NOMO-1 treated with DMSO at 0.1 percent for 48 hours (cell line): ENCODE results near the gene CAMTA1.

Source experiments
- DNase-seq: peaks from one replicate; lab custom pipeline; 2025; ENCODE audit not compliant: unreplicated experiment; lab: John Stamatoyannopoulos, UW

Gene CAMTA1

GRCh38 chr1:6776389-6776788, 8.9 kb upstream of the CAMTA1 start:
- DNase-seq = no peak

GRCh38 chr1:6776895-6777294, 8.4 kb upstream of the CAMTA1 start:
- DNase-seq = no peak

GRCh38 chr1:6777813-6778212, 7.4 kb upstream of the CAMTA1 start:
- no peak for DNase-seq

- DNase-seq = no peak
Observed at GRCh38 chr1:6779089-6779805, 6.0 kb upstream of the CAMTA1 start.

GRCh38 chr1:6782151-6782550, 3.1 kb upstream of the CAMTA1 start:
- no peak for DNase-seq

- DNase-seq = no peak
Observed at GRCh38 chr1:6783221-6783620, 2.0 kb upstream of the CAMTA1 start.

- peak; percentile 36 for DNase-seq
Observed at GRCh38 chr1:6783936-6784559, 1.2 kb upstream of the CAMTA1 start.

- DNase-seq = peak; percentile 99
Observed at GRCh38 chr1:6784560-6785317, 515 bp upstream of the CAMTA1 start.

- no peak for DNase-seq
Observed at GRCh38 chr1:6785728-6786505, 663 bp downstream of the CAMTA1 start.

- no peak for DNase-seq
Observed at GRCh38 chr1:6788946-6789345, 3.7 kb downstream of the CAMTA1 start.

- no peak for DNase-seq
Observed at GRCh38 chr1:6790146-6790545, 4.9 kb downstream of the CAMTA1 start.

GRCh38 chr1:6794164-6794563, 8.9 kb downstream of the CAMTA1 start:
- DNase-seq = no peak

GRCh38 chr1:6795203-6795602, 9.9 kb downstream of the CAMTA1 start:
- DNase-seq = no peak

GRCh38 chr1:6795661-6796060, 10.4 kb downstream of the CAMTA1 start:
- no peak for DNase-seq

GRCh38 chr1:6796095-6796494, 10.8 kb downstream of the CAMTA1 start:
- DNase-seq = no peak

GRCh38 chr1:6799499-6799898, 14.2 kb downstream of the CAMTA1 start:
- DNase-seq = no peak

GRCh38 chr1:6800745-6801144, 15.5 kb downstream of the CAMTA1 start:
- DNase-seq = no peak

GRCh38 chr1:6801199-6801598, 15.9 kb downstream of the CAMTA1 start:
- no peak for DNase-seq

GRCh38 chr1:6801966-6802365, 16.7 kb downstream of the CAMTA1 start:
- DNase-seq = no peak

GRCh38 chr1:6802454-6802853, 17.2 kb downstream of the CAMTA1 start:
- no peak for DNase-seq

GRCh38 chr1:6802893-6803292, 17.6 kb downstream of the CAMTA1 start:
- no peak for DNase-seq
